GM19438 (cell line): Measurements from ENCODE around the gene TEP1.
A peak's percentile ranks its signal among the peaks of the same experiment; 100 is the strongest.
"Not testable (repeated sequence)": the region's sequence is repeated elsewhere in the genome, so short reads cannot be mapped to it uniquely, and the experiment has no call there.

ENCODE experiments used
- ATAC-seq: cut with Tn5 transposase; IDR thresholded peaks from one replicate; pipeline ENCODE4 v1.9.1; 2021; ENCODE audit warnings: low read depth; ENCODE audit not compliant: unreplicated experiment

TEP1 gene

GRCh38 chr14:20412876-20413743, at the start of gene TEP1:
Gene TEP1, minus strand, starts transcription at chr14:20413501. Its CDS starts 5,062 bp downstream, at chr14:20408439.
- ATAC-seq: peak; percentile 73

GRCh38 chr14:20461225-20462141, 48.2 kb upstream of the TEP1 start, which contains the start of gene PIP4P1:
Gene PIP4P1, minus strand, starts transcription at chr14:20461434. Its CDS starts 109 bp downstream, at chr14:20461325.
- ATAC-seq: peak; percentile 94

GRCh38 chr14:20460458-20461224, 47.3 kb upstream of the TEP1 start:
- peak; percentile 2 for ATAC-seq

GRCh38 chr14:20458031-20458789, 44.9 kb upstream of the TEP1 start:
- ATAC-seq: no peak

- no peak for ATAC-seq
Measured at GRCh38 chr14:20456971-20457370, 43.7 kb upstream of the TEP1 start.

GRCh38 chr14:20455355-20456300, 42.3 kb upstream of the TEP1 start:
- peak; percentile 41 for ATAC-seq

GRCh38 chr14:20454516-20455354, 41.4 kb upstream of the TEP1 start, which contains the start of the genes APEX1 and OSGEP:
Gene APEX1, plus strand, starts transcription at chr14:20455226. Its CDS starts 420 bp downstream, at chr14:20455646.
Gene OSGEP, minus strand, starts transcription at chr14:20454812. Its CDS starts 129 bp downstream, at chr14:20454683.
- ATAC-seq: peak; percentile 86

- not testable (repeated sequence) for ATAC-seq
Measured at GRCh38 chr14:20452831-20453230, 39.5 kb upstream of the TEP1 start.

GRCh38 chr14:20446889-20447288, 33.6 kb upstream of the TEP1 start:
- ATAC-seq: no peak

GRCh38 chr14:20443650-20444049, 30.3 kb upstream of the TEP1 start:
- ATAC-seq: not testable (repeated sequence)

GRCh38 chr14:20441461-20441860, 28.2 kb upstream of the TEP1 start:
- no peak for ATAC-seq

GRCh38 chr14:20440882-20441281, 27.6 kb upstream of the TEP1 start:
- ATAC-seq: peak; percentile 94

GRCh38 chr14:20440465-20440864, 27.2 kb upstream of the TEP1 start:
- no peak for ATAC-seq

GRCh38 chr14:20438664-20439063, 25.4 kb upstream of the TEP1 start:
- no peak for ATAC-seq

GRCh38 chr14:20436363-20436755, 23.1 kb upstream of the TEP1 start:
- ATAC-seq: no peak

GRCh38 chr14:20435582-20436362, 22.5 kb upstream of the TEP1 start, which contains the start of gene KLHL33:
Gene KLHL33, minus strand, starts transcription at chr14:20436166. Its CDS starts 355 bp downstream, at chr14:20435811.
- no peak for ATAC-seq
